Adrenal gland (tissue), 5 donors: ENCODE results near the gene CCL11.

Experiments used
- CTCF ChIP-seq, 6 experiments: fragments of 450-650 bp in 4 of 6; fragments of 200-600 bp in 2 of 6; sonication (generic) in 1 of 6; IDR thresholded peaks; 1 replicate in 5 of 6; 2 replicates in 1 of 6; pipeline versions ENCODE4 v1.5.1 to v1.8.0; 2016 to 2021; ENCODE audit warnings: antibody characterized with exemption in 6 of 6, mild to moderate bottlenecking in 2 of 6, moderate library complexity in 1 of 6
- POLR2A ChIP-seq, 2 donors: fragments of 450-650 bp; IDR thresholded peaks; one replicate each; pipeline ENCODE4 v1.6.1; 2017; ENCODE audit warnings: antibody characterized with exemption in 2 of 2, mild to moderate bottlenecking in 2 of 2, moderate library complexity in 1 of 2
- donor health status: DM: no; HTN: no; CAD: no.

DNA sequence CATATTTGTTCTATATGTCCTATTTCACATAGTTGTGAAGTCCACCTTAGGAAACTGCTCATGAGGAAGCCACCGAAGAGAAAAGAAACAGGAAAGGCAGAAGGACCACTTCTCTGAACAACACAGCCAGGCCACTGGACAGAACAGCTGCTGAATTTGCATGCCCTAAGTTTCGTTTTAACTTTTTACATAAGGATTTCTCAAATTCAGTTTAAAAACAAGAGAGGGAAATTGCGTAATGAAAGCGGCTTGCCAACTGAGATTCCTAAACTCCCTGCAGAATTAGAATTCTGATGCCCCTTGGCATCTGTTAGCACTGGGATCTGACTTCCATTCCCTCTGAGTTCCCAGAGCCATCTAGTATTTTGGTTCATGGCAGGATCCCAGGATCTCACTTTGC, 28.7 kb downstream of the CCL11 start:
- no peak for TF ChIP-seq CTCF (IDR thresholded peaks at IDR 0.05)
- no peak for TF ChIP-seq POLR2A (IDR thresholded peaks at IDR 0.05)
